DMS153 treated with DMSO at 0.1 percent for 48 hours (cell line): ENCODE data around the gene ZNF318.
"Not testable (repeated sequence)": the region's sequence is repeated elsewhere in the genome, so short reads cannot be mapped to it uniquely, and the experiment has no call there.

Experiments used
- DNase-seq: peaks from one replicate; lab custom pipeline; 2025; ENCODE audit not compliant: unreplicated experiment; lab: John Stamatoyannopoulos, UW

The ZNF318 gene

DNA sequence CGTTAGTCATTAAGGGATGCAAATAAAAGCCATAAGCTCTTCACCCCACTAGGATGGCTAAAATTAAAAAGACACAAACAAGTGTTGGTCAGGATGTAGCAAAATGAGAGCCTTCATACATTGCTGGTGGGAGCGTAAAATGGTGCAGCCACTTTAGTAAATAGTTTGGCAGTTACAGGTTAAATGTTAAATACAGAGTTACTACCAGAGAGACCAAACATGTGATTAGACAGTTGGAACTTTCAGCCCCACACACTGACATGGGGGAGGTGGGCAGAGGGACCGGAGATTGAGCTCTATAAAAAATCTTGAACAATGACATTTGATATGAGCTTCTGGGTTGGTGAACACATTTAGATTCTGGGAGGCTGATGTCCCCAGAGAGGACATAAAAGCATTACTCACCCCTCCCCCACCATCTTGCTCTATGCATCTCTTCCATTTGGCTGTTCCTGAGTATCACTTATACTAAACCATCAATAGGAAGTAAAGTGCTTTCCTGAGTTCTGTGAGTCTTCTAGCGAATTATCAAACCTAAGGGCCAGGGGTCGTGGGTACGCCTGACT, 20.4 kb upstream of the ZNF318 start:
- no peak for DNase-seq

DNA sequence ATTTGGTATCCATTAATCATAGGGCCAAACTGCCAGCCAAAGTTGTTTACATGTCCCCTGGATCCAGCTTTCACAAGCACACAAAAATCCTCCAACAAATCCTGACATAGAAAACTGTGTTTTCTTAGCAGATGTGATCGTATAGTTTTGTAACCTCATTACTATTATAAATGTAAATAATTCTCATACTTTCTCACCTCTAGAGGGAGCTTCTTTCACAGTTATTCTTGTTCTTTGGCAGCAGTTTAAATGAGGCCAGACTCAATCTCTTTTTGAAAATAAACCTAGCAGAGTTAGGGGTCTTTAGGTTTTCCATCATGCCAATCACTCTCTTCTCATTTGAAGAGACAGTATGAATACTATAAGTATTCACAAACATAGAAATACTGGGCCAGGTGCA, 17.0 kb upstream of the ZNF318 start:
- DNase-seq: no peak

GRCh38 chr6:43383021-43383667, 13.7 kb upstream of the ZNF318 start:
- no peak for DNase-seq

- not testable (repeated sequence) for DNase-seq
Measured at GRCh38 chr6:43380858-43381257, 11.4 kb upstream of the ZNF318 start.

- no peak for DNase-seq
Measured at GRCh38 chr6:43378631-43379030, 9.2 kb upstream of the ZNF318 start.

DNA sequence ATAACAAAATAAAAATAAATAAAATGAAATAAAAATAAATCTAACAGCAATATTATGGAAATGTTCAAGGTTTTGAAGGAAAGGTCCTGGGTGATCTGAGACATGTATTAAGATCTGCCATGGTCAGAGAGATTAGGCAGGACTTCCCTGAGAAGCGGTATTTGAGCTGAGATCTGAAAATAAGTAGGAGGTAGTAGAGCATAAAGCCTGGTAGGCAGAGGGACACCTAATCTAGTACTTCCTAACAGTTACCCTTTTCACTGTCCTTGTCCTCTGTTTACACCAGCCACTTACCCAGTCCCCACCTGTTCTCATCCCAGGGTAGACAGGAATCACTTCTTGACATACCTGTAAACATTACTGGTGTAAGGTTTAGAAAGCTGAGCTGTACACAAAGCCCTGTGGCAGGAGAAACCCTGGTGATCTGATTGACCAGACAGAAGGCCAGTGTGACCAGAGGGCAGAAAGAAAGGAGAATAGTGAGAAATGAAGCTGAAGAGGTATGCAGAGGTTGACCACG, 8.3 kb upstream of the ZNF318 start:
- no peak for DNase-seq

DNA sequence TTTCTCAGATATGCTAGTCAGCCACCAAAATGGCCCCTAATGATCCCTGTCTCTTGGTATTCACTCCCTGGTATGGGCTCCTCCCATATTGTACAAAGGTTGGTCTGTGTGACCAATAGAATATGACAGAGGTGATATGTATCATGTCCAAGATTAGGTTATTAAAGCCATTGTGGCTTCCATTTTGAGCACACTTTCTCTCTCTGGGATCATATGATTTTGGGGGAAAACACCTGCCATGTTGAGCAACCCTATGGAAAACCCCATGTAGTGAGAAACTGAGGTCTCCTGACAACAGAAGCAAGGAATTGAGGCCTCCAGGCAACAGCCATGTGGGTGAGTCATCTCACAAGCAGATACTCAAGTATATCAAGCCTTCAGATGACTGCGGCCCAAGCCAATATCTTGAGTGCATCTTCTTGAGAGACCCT, 7.1 kb upstream of the ZNF318 start:
- DNase-seq: no peak

DNA sequence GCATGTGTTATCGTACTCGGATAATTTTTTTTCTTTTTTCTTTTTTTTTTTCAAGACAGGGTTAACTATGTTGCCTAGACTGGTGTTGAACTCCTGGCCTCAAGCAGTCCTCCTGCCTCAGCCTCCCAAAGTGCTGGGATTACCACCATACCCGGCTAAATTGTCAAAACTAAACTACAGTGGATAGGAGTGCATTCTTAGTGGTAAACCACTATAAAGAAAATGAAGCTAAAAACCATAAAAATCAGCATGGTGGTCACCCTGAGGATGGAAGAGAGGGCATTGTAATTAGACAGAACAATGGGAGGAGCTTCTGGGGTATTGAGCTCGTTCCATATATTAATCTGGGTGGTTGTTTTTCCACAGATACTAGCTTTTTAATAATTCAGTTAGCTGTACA, 6.2 kb upstream of the ZNF318 start:
- no peak for DNase-seq

GRCh38 chr6:43373252-43373875, 3.9 kb upstream of the ZNF318 start:
- DNase-seq: no peak

- not testable (repeated sequence) for DNase-seq
Measured at GRCh38 chr6:43370003-43370580, 645 bp upstream of the ZNF318 start.

GRCh38 chr6:43368259-43369160, 937 bp downstream of the ZNF318 start:
- DNase-seq: no peak

DNA sequence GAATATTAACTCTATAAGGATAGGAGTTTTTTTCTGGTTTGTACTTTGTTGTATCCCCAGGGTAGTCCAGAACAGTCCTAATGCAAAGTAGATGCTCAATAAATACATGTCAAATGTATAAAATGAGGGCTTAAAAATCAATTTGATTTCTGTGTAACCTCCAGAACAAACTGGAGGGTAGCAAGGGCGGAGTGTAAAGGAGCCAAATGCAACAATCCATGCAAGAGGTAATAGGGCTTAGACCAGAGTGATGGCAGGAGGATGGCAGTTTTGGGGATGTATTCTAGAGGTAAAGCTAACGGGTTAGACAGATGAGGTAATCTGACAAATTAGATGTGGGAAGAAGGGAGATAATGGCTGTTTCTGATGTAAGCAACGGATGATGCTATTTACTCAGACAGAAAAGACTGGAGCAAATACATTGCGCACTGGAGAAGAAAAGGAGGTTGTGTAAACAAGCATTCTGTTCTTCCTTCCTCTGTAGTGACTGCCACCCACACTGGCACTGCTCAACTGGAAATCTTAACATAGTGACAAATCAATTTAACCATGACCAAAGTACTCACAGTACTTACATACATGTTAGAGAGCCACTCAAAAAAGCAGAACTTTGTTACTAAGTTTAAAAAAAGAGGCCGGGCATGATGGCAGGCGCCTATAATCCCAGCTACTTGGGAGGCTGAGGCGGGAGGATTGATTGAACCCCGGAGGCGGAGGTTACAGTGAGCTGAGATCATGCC, 2.0 kb downstream of the ZNF318 start:
- DNase-seq: no peak

DNA sequence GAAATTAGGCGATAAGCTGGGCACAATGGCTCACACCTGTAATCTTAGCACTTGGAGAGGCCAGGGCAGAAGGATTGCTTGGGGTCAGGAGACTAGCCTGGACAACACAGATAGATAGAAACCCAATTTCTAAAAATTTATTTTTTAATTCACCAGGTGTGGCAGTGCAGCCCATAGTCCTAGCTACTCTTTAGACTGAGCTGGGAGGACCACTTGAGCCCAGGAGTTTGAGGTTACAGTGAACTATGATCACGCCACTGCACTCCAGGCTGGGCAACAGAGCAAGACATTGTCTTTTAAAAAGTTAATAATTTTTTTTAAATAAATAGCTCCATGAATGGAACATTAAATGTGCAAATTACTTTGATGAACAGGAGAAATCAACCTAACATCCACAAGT, 8.2 kb downstream of the ZNF318 start:
- no peak for DNase-seq

DNA sequence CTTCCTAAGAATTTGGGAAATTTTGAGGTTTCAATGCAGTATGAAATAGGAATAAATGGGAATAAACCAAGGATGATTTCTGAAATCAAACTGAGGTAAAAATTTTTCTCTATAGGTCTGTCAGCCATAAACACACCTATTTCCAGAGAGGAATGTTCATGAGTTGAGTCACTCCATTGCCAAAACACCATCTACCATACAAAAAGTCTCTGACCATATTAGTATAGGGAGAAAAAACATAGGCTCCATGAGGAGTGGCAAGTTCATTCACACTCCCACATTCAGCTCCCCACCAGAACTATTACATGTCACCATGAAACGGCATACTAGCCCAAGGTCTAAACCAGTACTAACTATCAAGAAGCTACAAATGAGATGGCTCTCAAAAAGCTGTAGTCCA, 9.6 kb downstream of the ZNF318 start:
- no peak for DNase-seq

GRCh38 chr6:43359381-43359780, 10.1 kb downstream of the ZNF318 start:
- no peak for DNase-seq

GRCh38 chr6:43355862-43356590, 13.4 kb downstream of the ZNF318 start:
- DNase-seq: no peak

GRCh38 chr6:43351951-43352350, 17.5 kb downstream of the ZNF318 start:
- DNase-seq: not testable (repeated sequence)

DNA sequence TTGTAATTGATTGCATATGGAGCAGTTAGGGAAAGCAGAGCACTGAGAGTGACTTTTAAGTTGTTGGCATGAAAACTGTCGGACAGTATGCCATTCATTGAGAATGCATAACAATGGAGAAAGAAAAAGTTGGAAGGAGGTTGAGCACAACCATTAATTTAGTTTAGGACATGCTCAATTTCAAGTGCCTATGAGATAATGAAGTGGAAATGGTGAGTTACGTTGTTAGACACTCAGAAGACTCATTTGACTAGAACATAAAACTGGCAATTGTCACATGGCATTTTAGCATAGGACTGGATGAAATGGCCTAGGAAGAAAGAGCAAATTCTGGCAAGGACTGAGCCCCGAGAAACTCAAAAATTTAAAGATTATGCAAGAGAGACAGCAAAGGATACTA, 22.0 kb downstream of the ZNF318 start:
- no peak for DNase-seq

DNA sequence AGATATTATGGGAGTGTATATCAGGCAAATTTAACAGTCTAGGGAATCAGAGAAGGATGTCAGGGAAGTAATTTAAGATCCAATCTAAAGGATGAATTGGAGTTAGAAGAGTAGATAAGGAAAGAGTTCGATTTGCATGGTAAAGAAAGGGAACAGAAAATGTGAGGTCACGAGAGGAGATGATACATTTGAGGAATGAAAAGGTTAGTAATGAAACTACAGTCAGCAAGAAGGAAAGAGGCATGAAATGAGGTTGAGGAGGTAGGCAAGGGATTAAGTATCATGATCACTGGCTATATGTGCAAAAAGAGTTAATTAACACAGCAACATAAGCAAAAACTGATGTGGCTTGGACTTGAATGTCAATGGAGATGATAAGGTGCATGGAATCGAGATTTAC, 22.4 kb downstream of the ZNF318 start:
- no peak for DNase-seq

DNA sequence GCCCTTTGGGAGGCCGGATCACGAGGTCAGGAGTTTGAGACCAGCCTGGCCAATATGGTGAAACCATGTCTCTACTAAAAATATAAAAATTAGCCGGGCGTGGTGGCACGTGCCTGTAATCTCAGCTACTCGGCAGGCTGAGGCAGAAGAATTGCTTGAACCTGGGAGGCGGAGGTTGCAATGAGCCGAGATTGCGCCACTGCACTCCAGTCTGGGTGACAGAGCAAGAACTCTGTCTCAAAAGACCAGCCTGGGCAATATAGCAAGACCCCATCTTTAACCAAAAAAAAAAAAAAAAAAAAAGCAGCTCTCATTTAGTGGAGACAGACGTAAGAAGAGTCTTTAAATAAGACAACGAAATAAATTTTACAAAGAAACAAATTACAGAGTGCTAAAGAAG, 23.2 kb downstream of the ZNF318 start:
- not testable (repeated sequence) for DNase-seq
